ENCODE results near the gene TMC5. TPM values are rescaled to one million over a fixed set of nuclear protein-coding genes. Genes with fewer than 3 reads are reported as not detected.

The TMC5 gene
- total RNA-seq, 4 donors from 2014 or later, result 0.29 to 4.0 (median 1.4) TPM

DNA sequence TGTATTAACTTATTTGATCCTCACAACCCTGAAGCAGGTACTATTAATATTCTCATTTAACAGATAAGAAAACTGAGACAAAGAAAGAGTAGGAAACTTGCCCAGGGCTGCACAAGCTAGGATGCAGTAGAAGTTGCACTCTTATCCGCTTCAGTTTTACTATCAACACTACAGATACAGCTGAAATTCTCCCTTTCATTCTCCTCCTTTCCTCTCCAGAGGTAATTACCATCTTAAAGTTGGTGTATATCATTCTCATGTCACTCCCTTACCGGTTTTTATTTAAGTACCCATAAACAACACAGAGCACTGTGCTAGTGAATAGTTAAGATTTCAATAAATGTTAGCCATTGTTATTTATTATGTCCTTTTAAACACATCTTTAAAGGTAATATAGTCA, 100.7 kb downstream of the TMC5 start:
- 89 to 90% methylated on average over 2 of the region's 2 CpGs for WGBS, 2 donors
- Histone ChIP-seq H3K27ac (no peak overlapping the region), H3K27me3 (no peaks in the 10 kb centered on the region), H3K9me3 (no peaks in the 10 kb centered on the region), H3K4me3 (replicated peaks in 1 of 3) (no peak overlapping the region), H3K4me1 (peaks cover 23 to 26% of the 10 kb centered on the region in 2 donors), H3K36me3 (peaks cover 8 to 18% of the 10 kb centered on the region in 2 donors)
- no peak for DNase-seq
- no peak for TF ChIP-seq POLR2A (IDR thresholded peaks at IDR 0.05)
- TF ChIP-seq, protein P1, sequence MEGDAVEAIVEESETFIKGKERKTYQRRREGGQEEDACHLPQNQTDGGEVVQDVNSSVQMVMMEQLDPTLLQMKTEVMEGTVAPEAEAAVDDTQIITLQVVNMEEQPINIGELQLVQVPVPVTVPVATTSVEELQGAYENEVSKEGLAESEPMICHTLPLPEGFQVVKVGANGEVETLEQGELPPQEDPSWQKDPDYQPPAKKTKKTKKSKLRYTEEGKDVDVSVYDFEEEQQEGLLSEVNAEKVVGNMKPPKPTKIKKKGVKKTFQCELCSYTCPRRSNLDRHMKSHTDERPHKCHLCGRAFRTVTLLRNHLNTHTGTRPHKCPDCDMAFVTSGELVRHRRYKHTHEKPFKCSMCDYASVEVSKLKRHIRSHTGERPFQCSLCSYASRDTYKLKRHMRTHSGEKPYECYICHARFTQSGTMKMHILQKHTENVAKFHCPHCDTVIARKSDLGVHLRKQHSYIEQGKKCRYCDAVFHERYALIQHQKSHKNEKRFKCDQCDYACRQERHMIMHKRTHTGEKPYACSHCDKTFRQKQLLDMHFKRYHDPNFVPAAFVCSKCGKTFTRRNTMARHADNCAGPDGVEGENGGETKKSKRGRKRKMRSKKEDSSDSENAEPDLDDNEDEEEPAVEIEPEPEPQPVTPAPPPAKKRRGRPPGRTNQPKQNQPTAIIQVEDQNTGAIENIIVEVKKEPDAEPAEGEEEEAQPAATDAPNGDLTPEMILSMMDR (IDR thresholded peaks at IDR 0.05), result no peak
- intact Hi-C loops (cut with DNase I), result no loop called here

DNA sequence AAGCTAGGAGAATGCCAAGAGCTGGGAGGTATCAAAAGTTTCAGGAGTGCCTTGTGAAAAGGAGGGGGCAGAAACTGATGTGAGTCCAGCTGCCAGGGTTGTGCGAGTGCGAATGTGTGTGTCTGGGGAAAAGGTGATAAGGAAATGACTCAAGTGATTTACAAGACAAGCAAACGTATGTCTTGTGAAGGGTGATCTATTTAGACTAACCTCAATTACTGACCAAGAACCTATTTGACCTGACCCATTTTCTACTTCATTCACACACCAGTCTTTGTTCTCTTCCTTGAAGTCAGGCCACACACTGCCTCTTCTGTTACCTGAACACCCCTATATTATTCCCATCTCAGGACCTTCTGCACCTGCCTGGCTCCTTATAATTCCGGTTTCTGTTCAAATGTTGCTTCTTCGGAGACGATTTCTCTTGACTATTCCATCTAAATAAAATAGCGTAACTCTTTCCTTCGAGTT, 103.2 kb downstream of the TMC5 start:
- Histone ChIP-seq H3K4me1 (peaks cover 30 to 36% of the 10 kb centered on the region in 2 donors), H3K9me3 (no peaks in the 10 kb centered on the region), H3K4me3 (replicated peaks in 1 of 3) (peak overlapping the region in 2 of 3 donors; percentile 52 to 92), H3K36me3 (peaks cover 6 to 9% of the 10 kb centered on the region in 2 donors), H3K27ac (peak overlapping the region; percentile 64 to 82 (median 80)), H3K27me3 (no peaks in the 10 kb centered on the region)
- intact Hi-C loops (cut with DNase I), result loop anchor here (5.0 kb wide), 1 partner anchor 36 kb away; the partner anchor contains the start of gene VPS35L
- WGBS, 2 donors, result 8 to 9% methylated on average over 8 of the region's 8 CpGs
- TF ChIP-seq, protein P1 (IDR thresholded peaks at IDR 0.05), result no peak
- TF ChIP-seq POLR2A (IDR thresholded peaks at IDR 0.05), result no peak
- DNase-seq, result no peak

DNA sequence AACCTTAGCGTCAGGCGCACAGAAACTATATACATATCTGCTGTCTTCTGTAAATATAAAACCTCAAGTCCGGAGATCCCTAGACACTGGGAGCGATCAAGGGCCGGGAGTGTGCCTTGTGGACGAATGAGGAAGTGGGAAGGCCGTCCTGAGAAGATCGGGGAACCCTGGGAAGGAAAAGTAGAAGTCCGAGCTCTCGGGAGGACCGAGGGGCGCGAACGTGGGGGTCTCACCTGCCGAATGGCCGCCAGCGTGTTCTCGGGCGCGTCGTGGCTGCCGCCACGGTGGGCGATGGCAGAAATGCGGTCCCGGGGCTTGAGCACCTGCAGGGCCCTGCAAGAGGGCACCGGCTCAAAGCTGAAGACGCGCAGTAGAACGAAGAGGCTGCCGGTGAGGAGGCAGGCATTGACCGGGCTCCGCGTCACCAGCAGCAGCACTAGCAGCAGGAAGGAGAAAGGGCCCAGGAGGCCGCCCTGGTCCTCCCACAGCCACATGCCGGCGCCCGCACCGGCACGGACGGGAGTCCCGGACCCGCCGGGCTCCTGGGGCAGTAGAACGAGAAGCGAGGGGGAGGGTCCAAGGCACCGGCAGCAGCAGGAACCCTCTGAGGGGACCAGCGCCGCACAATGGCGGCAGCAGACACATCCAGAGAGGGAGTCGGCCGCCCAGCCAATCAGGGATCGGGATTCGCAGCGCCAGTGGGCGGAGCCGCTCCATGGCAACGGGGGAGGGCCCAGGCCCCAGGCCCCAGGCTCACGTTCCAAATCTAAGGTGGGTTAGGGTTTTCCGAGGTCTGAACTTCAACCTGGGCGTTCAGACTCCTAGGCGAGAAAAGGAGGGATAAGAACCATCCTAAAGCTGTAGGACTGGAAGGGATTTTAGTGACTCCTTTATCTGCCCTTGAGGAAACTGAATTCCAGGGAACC, 104.1 kb downstream of the TMC5 start, which contains the start of gene GDE1:
Gene GDE1, minus strand, starts transcription at position 628 of the 926 bp plus-strand sequence. Its CDS starts 134 bp downstream, at position 494.
- peak; percentile 96 to 97 for DNase-seq
- Histone ChIP-seq H3K27ac (peak within 1 kb of the TSS; percentile 64 to 82 (median 80)), H3K36me3 (peaks cover 0 to under 1% of the 10 kb centered on the region in 2 donors), H3K4me3 (replicated peaks in 1 of 3) (peak within 1 kb of the TSS; percentile 52 to 92 (median 92)), H3K27me3 (no peaks in the 10 kb centered on the region), H3K9me3 (no peaks in the 10 kb centered on the region), H3K4me1 (peaks cover 30 to 36% of the 10 kb centered on the region in 2 donors)
- peak in 1 of 2 donors; percentile 96 for TF ChIP-seq POLR2A (IDR thresholded peaks at IDR 0.05)
- TF ChIP-seq, protein P1 (IDR thresholded peaks at IDR 0.05), result peak in 3 of 6 experiments; percentile 29 to 31 (median 30)
- intact Hi-C loops (cut with DNase I), result loop anchor here (5.0 kb wide), 1 partner anchor 36 kb away; the partner anchor contains the start of gene VPS35L
- 1% methylated on average over 49 to 51 of the region's 62 CpGs for WGBS, 2 donors

DNA sequence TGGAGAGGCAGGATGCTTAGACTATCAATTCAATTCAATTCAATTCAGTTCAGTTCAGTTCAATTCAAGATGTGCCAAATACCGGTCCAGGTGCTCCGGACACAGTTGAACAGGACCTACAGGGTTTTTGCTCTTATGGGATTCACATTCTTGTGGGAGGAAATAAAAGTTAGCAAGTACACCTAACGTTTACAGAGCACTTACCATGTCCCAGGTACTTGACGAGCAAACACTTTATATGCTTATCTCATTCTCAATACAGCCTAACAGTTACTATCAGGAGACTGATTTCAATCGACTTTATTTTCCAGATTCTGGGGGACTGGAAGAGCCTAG, 104.7 kb downstream of the TMC5 start:
- H3K4me3 ChIP-seq (replicated peaks in 1 of 3), result peak overlapping the region in 1 of 3 donors; percentile 92
- intact Hi-C loops (cut with DNase I), result loop anchor here (5.0 kb wide), 1 partner anchor 35 kb away; the partner anchor contains the start of gene VPS35L
- H3K27me3 ChIP-seq, result no peaks in the 10 kb centered on the region
- TF ChIP-seq, protein P1 (IDR thresholded peaks at IDR 0.05), result no peak
- TF ChIP-seq POLR2A (IDR thresholded peaks at IDR 0.05), result no peak
- DNase-seq, result no peak
- no peaks in the 10 kb centered on the region for H3K36me3 ChIP-seq
- 34 to 38% methylated on average over 5 of the region's 5 CpGs for WGBS, 2 donors
- H3K4me1 ChIP-seq, result peaks cover 30 to 36% of the 10 kb centered on the region in 2 donors
- peak overlapping the region in 2 of 3 donors; percentile 64 to 82 for H3K27ac ChIP-seq
- H3K9me3 ChIP-seq, result no peaks in the 10 kb centered on the region

All from thyroid gland (tissue), 4 donors.